SH-SY5Y (cell line): ENCODE measurements around the gene NTMT2.

Source experiments
- GATA2 ChIP-seq: IDR thresholded peaks from 2 replicates; pipeline ENCODE4 v1.6.1; 2011; ENCODE audit warnings: mild to moderate bottlenecking, low read depth, low read length
- GATA3 ChIP-seq: IDR thresholded peaks from 2 replicates; pipeline ENCODE4 v1.6.1; 2011; ENCODE audit warnings: low read depth, mild to moderate bottlenecking, low read length, moderate library complexity

DNA sequence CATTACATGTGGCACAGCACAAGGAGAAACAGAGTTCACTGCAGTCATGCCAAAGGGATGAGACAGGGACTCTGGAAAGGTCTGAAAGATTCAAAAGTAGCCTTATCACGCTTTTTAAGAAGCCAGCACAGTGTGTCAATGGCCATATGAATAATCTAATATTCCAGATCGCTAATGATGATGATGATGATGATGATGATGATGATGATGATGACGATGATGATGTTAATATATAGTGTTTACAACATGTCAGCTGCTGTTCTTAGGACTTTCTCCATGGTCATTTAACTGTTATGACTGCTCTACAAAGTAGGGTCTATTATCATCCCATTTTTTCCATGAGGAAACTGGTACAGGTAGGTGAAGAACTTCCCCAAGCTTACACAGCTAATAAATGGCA, 64.4 kb downstream of the NTMT2 start:
- TF ChIP-seq GATA3: no peak
- no peak for TF ChIP-seq GATA2
